Panc1 (cell line): Measurements from ENCODE around the gene CCDC47. TPM values are rescaled to one million over a fixed set of nuclear protein-coding genes. Genes with fewer than 3 reads are reported as not detected.

Source experiments
- ATAC-seq: fragments of 200-7000 bp; cut with Tn5 transposase; 2 replicates; pipeline ENCODE4 v1.9.1; 2020; ENCODE audit warnings: mild to moderate bottlenecking, moderate library complexity
- BruUV-seq: library from RNA; stranded (reverse); fragments of 400-500 nt; replicated peaks from 2 replicates; lab custom pipeline; 2021; lab: Mats Ljungman, UMichigan
- CTCF ChIA-PET: fragments of 300-600 bp; sonication (Branson Sonifier 250); formaldehyde crosslinking; loops from one replicate; lab custom pipeline; 2022; ENCODE audit warnings: antibody characterized with exemption; lab: Charles Lee
- POLR2A ChIA-PET: fragments of 300-600 bp; sonication (Branson Sonifier 250); formaldehyde crosslinking; loops from one replicate; lab custom pipeline; 2022; ENCODE audit warnings: antibody characterized with exemption; lab: Charles Lee
- DNase-seq: peaks from one replicate; pipeline ENCODE4 v3.0.0-alpha.2; 2010; ENCODE audit warnings: low read depth, low spot score
- H3K27ac ChIP-seq: 2 replicates; pipeline ENCODE4 v1.5.1; 2011; ENCODE audit warnings: mild to moderate bottlenecking, low read length, inconsistent platforms
- H3K27me3 ChIP-seq: fragments of 200-500 bp; sonication (Bioruptor generic); 2 replicates; pipeline ENCODE4 v1.6.0; 2014; ENCODE audit warnings: low read length, inconsistent platforms; ENCODE audit not compliant: control insufficient read depth, insufficient read depth
- H3K36me3 ChIP-seq: fragments of 200-500 bp; sonication (Bioruptor generic); 2 replicates; pipeline ENCODE4 v1.5.1; 2014; ENCODE audit warnings: inconsistent platforms, mild to moderate bottlenecking, low read length, moderate library complexity; ENCODE audit not compliant: control insufficient read depth, insufficient read depth
- H3K4me1 ChIP-seq: 2 replicates; pipeline ENCODE4 v1.5.1; 2011; ENCODE audit warnings: inconsistent platforms, mild to moderate bottlenecking, low read length, moderate library complexity; ENCODE audit not compliant: control insufficient read depth, insufficient read depth
- H3K4me3 ChIP-seq, 2 experiments: 2 replicates each; pipeline ENCODE4 v1.5.1; 2011 to 2012; ENCODE audit warnings: low read depth in 2 of 2, low read length in 2 of 2, mild to moderate bottlenecking in 2 of 2, inconsistent platforms in 1 of 2, moderate library complexity in 1 of 2
- H3K9me3 ChIP-seq: fragments of 200-500 bp; sonication (Bioruptor generic); 2 replicates; pipeline ENCODE4 v1.5.1; 2014; ENCODE audit warnings: low read depth, mild to moderate bottlenecking, inconsistent platforms, low read length, moderate library complexity; ENCODE audit not compliant: control insufficient read depth, insufficient read depth
- CTCF ChIP-seq: fragments of 450-650 bp; IDR thresholded peaks from 2 replicates; pipeline ENCODE4 v1.5.1; 2017; ENCODE audit warnings: mild to moderate bottlenecking
- POLR2AphosphoS5 ChIP-seq: IDR thresholded peaks from 2 replicates; pipeline ENCODE4 v1.6.1; 2012; ENCODE audit warnings: mild to moderate bottlenecking, low read depth, low read length, moderate library complexity
- SIN3A ChIP-seq: IDR thresholded peaks from 2 replicates; pipeline ENCODE4 v1.6.1; 2012; ENCODE audit warnings: low read depth, mild to moderate bottlenecking, low read length, moderate library complexity, borderline replicate concordance; ENCODE audit not compliant: insufficient read depth
- TCF7L2 ChIP-seq: IDR thresholded peaks from 2 replicates; pipeline ENCODE4 v1.6.1; 2011; ENCODE audit warnings: mild to moderate bottlenecking, low read depth, low read length, inconsistent platforms
- in situ Hi-C: cut with HindIII; loops from 2 replicates; pipeline ENCODE4 v1.10.0; 2016; ENCODE audit warnings: low sequenced_read_pairs, low pct_unique_long_range_greater_than_20kb
- intact Hi-C: fragments of 100-400 bp; cut with micrococcal nuclease; formaldehyde crosslinking; loops from one replicate; pipeline ENCODE4 v1.10.0; 2022; ENCODE audit not compliant: unreplicated experiment
- total RNA-seq: library from RNA; stranded (reverse); gene quantifications from one replicate; pipeline ENCODE4 v1.2.1, GENCODE V29; 2021; ENCODE audit not compliant: unreplicated experiment
- TF ChIP-seq, protein P1 (sequence below), 2 experiments: IDR thresholded peaks; 2 replicates each; pipeline ENCODE4 v1.6.1; 2011 to 2012; ENCODE audit warnings: low read depth in 2 of 2, control low read depth in 1 of 2, low read length in 1 of 2, mild to moderate bottlenecking in 1 of 2, moderate library complexity in 1 of 2; ENCODE audit not compliant: insufficient read depth in 1 of 2

Gene CCDC47
- total RNA-seq, 1 experiment from 2014 or later, result 64.8 TPM

- Histone ChIP-seq H3K9me3 (no peaks in the 10 kb centered on the region), H3K27me3 (no peaks in the 10 kb centered on the region), H3K4me1 (no peaks in the 10 kb centered on the region), H3K36me3 (peaks cover 15% of the 10 kb centered on the region), H3K27ac (no peak overlapping the region), H3K4me3 (no peak overlapping the region)
- BruUV-seq, result no TSS peak
- TF ChIP-seq, protein P1, sequence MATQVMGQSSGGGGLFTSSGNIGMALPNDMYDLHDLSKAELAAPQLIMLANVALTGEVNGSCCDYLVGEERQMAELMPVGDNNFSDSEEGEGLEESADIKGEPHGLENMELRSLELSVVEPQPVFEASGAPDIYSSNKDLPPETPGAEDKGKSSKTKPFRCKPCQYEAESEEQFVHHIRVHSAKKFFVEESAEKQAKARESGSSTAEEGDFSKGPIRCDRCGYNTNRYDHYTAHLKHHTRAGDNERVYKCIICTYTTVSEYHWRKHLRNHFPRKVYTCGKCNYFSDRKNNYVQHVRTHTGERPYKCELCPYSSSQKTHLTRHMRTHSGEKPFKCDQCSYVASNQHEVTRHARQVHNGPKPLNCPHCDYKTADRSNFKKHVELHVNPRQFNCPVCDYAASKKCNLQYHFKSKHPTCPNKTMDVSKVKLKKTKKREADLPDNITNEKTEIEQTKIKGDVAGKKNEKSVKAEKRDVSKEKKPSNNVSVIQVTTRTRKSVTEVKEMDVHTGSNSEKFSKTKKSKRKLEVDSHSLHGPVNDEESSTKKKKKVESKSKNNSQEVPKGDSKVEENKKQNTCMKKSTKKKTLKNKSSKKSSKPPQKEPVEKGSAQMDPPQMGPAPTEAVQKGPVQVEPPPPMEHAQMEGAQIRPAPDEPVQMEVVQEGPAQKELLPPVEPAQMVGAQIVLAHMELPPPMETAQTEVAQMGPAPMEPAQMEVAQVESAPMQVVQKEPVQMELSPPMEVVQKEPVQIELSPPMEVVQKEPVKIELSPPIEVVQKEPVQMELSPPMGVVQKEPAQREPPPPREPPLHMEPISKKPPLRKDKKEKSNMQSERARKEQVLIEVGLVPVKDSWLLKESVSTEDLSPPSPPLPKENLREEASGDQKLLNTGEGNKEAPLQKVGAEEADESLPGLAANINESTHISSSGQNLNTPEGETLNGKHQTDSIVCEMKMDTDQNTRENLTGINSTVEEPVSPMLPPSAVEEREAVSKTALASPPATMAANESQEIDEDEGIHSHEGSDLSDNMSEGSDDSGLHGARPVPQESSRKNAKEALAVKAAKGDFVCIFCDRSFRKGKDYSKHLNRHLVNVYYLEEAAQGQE (IDR thresholded peaks at IDR 0.05; ENCODE audit: insufficient read depth in 1 of 2, low read depth in 2 of 2, low read length in 1 of 2), result no peak
- TF ChIP-seq TCF7L2, result no peak
- TF ChIP-seq SIN3A, result no peak
- no peak for TF ChIP-seq POLR2AphosphoS5
- no peak for TF ChIP-seq CTCF
- in situ Hi-C loops (no loop called here), intact Hi-C loops (no loop called here)
- DNase-seq (no peak), ATAC-seq (no peak)
- ChIA-PET POLR2A (interaction anchor here (0.5 to 0.6 kb wide), 2 partner anchors 15 to 143 kb away, joined by 3 to 6 read pairs; no protein-coding TSS in a partner anchor), CTCF (no interaction called here)
Measured at GRCh38 chr17:63764716-63765115, 8.7 kb downstream of the CCDC47 start.

DNA sequence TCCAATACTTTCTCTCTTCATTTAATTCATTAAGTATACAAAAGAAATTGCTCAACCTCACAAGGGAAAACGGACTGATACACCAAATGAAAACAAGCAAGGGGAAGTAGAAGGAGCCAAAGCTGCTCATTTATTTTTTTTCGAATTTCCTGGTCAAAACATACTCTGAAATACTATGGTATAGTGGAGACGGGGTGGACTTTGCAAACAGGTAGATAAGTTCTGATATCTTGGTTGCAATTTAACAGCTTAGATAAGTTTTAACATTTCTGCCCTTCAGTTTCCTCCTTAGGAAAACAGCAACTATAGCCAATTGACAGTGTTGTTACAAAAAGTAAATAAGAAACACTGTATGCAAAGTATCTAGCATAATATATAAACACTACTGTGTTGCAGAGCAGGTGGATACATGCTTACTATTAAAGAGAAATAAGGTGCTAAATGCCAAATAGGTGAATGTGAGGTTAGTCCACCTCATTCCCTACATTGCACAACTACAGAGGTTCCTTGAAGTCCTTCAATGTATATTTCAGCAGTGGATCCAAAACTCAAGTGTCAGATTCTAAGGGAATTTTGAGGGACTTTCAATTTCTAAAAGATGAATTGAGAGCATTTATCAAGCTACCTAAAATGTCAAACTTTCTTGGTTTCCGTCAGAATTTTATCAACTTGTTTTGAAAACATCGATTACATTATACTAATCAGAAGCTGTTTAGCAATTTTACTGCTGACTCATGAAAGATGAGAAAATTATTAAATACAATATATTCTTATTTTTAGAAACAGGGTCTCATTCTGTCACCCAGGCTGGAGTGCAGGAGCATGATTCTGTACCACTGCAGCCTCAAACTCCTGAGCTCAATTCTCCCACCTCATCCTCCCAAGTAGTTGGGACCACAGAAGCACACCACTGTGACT is 11.0 kb downstream of the CCDC47 start:
- BruUV-seq, result no TSS peak
- no peaks in the 10 kb centered on the region for H3K4me1 ChIP-seq
- H3K27ac ChIP-seq, result no peak overlapping the region
- intact Hi-C loops, result no loop called here
- no peaks in the 10 kb centered on the region for H3K27me3 ChIP-seq
- ChIA-PET POLR2A (interaction anchor here (1.0 kb wide), 1 partner anchor 11 kb away, joined by 3 read pairs; the partner anchor contains the start of genes CCDC47 and DDX42), CTCF (no interaction called here)
- H3K36me3 ChIP-seq, result peaks cover 26% of the 10 kb centered on the region
- ATAC-seq, result no peak
- no peaks in the 10 kb centered on the region for H3K9me3 ChIP-seq
- no peak for DNase-seq
- in situ Hi-C loops, result no loop called here
- no peak overlapping the region for H3K4me3 ChIP-seq
- TF ChIP-seq, protein P1 (IDR thresholded peaks at IDR 0.05; ENCODE audit: insufficient read depth in 1 of 2, low read depth in 2 of 2, low read length in 1 of 2), result no peak
- TF ChIP-seq POLR2AphosphoS5 (no peak), SIN3A (no peak), CTCF (no peak), TCF7L2 (no peak)
